ENCODE results near the gene KRT84.

The KRT84 gene

DNA sequence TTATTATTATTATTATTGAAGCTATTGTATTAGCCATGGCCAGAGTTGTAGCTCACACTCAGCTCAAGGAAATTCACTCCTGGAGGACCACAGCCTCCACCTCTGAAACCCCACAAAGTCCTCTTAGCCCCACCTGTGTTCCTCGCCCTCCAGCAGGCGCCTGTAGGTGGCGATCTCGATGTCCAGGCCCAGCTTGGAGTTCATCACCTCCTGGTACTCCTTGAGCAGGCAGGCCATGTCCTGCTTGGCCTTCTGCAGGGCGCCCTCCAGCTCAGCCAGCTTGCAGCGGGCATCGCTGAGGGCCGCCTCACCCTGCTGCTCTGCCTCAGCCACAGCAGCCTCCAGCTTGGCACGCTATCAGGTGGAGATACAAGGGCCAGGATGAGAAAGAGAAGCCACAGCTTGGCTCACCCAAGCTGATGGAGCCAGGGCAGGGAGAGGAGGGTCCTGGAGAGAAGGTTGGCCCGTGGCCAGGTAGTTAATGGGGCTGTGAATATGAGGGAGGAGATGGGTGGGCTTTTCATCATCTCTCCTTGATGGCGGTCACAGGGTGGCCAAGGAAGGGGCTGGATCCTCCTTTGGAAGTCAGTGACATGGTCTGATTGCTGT is 23.2 kb downstream of the KRT84 start:
- DNase-seq (ENCODE audit: low read depth, low spot score), result no peak

DNA sequence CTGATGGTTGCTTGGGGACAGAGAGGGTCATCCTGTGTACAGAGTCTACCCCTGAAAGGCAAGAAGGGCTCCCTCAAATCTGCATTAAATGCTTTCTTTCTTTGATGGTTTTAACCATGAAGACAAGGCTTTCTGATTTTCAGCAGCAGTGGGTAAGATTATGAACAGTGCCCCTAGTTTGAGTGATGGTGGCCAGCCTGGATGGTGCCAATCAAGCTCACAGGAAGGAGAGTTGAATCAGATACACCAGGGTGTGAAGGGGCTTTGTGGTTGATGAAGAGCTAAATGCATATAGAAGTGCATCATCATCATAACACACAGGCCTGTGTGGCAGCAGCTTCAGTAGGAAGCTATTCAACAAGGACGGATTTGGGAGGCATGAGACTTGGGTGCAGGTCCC is 23.9 kb downstream of the KRT84 start:
- DNase-seq (ENCODE audit: low read depth, low spot score), result no peak

DNA sequence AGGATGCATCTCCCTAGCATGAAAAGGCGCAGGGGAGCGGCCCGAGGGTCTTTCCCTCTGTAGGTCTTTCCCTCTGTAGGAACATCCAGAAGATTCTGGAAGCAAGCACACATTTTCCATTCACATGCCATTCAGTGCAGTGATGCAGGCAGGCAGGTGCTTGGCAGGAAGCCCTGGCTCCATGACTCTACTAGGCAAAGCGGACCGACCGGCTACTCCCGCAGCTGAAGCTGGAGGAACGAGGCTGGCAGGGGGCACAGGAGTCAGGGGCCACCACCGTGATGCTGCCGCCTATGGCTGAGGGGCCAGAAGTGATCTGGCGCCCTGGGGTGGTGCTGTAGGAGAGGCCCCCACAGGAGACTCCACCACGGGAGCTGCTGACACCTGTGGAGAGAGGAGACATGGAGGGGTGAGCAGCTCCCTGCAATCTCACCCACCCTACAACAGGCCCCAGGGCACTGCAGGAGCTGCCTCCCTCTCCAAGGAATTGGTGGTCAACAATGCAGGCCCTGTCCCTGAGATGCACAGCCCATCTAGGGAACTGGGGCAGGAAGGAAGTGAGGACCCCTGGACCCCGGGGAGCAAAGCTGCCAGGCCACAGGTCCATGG is 24.7 kb downstream of the KRT84 start:
- no peak for DNase-seq (ENCODE audit: low read depth, low spot score)

DNA sequence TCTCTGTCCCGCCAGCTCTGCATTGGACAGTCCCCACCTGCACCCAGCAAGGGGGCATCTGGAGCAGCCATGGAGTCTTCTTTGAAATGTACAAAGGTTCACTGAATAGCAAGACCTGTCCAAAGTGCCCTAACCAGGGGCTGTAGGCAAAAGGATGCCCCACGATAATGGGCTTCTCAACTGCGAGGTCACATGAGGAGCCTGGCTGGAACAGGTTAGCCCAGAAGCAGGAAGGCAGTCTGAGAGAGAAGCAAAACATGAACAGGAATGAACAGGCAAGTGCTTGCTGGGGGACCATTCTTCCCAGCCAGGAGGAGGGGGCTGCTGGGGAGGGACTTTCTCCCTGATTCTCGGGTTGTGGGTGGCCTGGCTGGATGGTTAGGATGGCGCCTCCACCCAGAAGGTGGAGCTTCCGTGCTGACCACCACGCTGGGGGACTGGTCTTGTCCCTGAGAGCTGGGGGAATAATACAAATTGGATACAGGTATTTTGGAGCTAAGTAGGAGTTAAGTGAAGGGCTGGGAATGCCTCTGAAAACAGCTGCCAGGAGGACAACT is 25.3 kb downstream of the KRT84 start:
- DNase-seq (ENCODE audit: low read depth, low spot score), result no peak

DNA sequence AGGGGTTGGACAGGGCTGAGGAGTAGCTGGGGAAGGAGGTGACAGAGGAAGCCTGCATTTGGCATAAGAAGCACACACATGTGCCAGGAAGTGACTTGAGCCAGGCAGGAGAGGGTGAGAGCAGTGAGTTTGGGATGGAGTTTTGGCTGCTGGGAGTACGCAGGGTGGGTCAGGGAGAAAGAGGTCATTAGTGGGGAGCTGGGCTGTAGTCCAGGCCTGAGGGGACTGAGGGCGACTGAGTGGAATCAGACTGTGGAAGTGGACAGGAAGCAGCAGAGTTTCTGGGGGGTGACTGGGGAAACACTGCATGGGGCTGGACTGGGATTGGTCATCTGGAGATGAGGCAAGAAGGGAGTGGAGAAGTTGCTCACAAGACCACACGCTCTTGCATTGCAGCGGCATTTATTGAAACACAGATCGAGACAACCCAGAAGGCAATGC is 25.8 kb downstream of the KRT84 start:
- no peak for DNase-seq (ENCODE audit: low read depth, low spot score)

DNA sequence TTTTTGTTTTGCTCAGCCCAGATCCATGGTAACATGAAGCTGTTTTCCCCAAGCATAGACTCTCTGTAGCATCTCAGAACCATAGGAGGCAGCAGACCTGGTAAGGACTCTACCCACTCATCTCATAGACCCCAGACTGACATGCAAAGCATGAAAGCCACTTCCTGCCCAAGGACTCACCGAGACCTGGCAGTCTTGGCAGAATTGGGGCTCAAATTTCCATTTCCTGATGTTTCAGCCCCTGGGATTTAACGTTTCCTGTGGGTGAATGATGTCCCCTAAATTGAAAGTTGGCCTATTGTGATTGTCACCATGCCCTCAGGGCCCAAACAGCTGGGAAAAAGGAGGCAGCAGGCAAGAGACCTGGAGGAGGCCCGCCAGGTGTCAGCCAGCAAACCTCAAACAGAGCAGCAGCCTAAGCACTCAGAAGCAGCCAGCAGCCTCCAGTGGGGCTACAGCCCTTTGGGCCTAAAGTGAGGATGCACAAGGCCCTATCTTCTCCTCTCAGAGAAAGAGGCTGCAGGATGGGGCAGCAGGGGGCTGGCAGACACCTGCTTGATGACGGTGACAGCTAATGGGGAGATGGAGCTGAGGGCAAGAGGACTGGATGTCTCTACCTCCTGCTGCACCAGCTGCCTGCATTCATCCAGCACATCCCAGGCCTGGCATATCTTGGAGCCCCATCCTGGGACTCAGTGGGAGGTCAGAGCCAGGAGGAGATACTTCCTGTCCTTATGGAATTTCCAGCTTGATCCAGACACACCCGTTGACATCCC is 26.7 kb downstream of the KRT84 start:
- DNase-seq (ENCODE audit: low read depth, low spot score), result no peak

DNA sequence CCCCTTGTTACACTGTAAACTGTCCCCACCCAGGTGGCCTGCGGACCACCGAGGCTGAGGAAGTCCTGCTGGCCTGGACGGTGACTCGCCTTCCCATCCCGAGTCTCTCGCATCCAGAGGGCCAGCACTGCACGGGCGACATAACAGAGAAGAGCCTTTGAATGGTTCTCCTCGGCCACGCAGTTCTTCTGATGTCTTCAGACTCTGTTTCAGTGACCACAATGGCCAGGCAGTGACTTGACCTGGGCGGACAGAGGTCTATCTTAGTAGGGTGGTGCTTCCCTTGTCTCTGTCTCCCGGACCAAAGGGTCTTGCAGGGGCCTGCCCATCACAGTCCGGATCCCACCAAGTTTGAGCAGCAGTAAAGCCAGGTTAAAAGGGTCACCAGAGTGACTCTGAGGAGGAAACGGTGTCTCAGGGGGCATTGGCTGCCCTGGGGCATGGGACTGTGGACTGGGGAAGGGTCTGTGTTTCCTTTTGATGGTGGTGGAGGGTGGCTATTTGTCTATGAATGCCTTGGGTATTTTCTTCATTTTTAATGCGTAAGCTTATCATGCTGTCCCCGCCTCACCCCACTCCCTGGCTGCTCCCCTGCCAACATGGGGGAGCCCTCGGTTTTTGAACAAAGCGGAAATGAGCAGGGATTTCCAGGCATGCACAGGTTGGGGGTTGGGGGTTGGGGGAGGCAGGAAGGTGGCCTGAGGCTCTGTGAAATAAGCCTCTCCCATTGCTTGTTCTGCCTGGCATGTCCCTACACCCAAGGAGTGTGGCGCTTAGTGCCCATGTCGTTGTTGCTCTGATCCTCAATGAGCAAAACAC is 28.5 kb downstream of the KRT84 start:
- no peak for DNase-seq (ENCODE audit: low read depth, low spot score)

DNA sequence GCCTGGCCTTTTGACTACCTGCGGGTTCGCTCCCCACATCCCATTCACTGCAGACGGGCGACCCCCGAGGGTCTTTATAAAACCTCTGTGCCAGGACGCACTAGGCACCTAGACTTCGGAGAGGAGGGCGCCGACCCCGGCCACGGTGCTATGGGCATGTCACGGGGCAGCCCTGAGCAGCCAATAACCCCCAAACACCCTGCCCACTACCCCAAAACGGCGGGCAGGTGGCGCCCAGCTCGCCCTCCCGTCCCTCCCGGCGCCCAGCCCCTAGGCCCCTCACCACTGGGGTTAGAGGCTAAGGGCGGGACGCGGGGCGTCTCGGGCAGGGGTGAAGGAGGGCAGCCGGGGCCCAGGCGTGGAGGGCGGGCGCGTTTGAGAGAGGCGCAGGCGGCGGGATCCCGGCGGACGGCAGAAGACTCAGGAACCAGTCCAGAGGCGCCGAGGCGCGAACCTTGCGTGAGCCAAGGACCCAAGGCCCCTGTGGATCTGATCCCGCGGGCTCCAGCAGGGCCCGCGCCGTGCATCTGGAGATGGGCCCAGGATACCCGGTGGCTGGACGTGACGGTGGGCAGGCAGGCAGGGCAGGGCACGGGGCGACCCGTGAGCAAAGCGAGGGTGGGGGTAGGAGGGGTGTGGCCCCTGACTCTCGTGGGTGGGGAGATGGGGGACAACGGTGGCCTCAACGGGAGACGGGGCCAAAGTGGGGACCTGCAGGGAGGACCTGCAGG is 29.3 kb downstream of the KRT84 start:
- DNase-seq (ENCODE audit: low read depth, low spot score), result no peak

DNA sequence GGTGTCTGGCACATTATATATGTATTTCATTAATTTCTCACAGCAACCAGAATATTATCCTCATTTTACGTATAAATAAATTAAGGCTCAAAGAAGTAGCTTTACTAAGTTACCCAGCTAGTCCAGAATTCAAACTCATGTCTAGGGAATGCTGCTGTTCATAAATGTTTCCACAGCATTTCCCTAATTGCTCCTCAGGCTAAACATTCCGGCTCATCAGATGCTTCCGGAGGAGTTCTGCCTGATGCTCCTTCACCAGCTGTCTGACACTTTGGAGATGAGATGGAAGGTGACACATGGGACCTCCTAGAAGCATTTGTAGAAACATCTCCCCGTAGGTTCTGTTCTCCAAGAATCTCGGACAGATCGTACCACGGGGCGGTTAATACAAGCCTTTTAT is 30.3 kb downstream of the KRT84 start:
- DNase-seq (ENCODE audit: low read depth, low spot score), result no peak

DNA sequence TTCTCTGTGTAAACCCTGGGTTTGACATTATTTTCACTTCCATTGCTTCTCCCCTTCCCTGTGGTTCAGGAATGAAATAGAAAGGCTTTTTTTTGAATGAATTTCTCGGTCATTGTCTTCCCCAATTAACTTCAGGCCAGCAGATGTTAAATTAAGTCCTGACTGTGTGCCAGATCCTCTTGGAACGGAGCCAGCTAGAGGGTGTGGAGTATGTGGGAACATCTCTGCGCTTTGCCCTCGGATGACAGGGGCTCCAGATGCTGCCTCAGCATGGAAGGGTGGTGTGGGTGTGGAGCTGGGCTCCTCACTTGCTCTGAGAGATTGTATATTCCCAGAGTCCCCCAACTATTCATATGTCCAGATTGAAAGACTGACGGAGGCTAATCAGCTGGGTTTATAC is 31.3 kb downstream of the KRT84 start:
- no peak for DNase-seq (ENCODE audit: low read depth, low spot score)

DNA sequence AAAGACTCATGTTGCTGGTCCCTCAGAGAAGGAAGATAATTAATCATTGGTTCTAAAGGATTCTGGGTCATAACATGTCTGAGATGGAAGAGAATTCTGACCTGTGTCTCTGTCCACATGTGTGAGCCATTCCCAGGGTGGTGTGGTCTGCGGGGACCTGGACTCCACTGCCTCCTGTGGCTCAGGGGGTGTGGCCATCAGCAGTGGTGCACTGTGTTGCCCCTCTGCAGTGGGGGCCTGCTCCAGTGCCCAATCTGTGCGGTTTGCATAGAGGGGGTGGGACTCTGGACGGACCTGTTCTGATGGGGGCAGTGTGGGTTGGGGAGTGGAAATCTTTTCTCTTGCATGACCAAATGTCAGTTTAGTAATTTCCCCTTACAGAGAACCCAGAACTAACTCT is 31.7 kb downstream of the KRT84 start:
- DNase-seq (ENCODE audit: low read depth, low spot score), result no peak

DNA sequence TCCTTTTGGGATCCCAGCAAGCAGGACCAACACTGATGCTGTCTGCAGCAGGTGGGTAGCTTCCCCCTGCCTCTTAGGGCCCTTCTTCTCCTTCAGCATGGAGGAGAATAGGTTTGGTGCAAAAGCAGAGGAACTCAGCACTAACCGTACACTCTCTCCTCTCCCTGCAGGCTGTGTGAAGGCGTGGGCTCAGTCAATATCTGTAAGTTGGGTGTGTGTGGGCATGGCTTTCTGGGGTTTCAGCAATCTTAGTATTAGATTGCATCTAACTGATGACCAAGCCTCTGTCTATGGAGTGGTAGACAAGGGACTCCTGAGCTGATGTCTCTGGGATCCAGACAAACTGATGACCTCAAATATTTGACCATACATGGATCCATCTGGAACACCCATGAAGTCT is 32.5 kb downstream of the KRT84 start:
- no peak for DNase-seq (ENCODE audit: low read depth, low spot score)

DNA sequence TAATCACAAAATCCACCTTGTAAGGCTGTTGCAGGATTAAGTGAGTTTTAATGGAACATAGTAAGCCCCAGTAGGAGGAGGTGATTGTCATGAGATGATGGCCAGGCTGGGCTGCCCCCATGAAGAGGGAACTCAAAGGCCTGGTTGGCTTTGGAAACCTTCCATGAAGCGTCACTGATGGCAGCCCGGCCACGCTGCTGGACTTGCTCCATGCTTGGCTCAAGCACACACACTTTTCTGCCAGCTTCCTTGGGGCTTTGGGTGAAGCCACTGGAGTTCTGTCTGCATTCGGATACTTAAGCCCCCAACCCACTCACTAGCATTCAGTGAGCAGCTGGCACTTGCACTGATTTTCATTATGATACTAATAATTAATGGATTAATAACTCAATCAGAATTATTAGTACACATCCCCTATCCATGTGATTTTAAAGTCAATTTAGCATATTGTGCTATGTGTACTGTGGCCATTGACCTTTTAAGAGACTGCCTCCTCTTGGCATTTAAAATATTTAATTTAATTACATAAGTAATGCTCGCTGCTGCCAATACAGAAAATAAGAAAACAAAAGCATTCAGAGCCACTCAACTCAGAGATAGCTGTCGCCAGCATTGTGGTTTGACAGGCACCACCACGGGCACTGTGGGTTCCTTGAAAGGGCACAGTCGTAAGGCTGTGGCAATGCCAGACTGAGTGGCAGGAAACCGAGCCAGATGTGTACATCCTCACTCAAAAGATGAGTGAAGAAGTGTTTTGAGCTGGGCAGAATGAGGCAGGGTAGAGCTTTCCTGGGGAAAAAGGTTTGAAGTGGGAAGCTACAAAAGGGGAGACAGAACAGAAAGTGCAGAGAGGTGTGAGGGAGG is 34.0 kb downstream of the KRT84 start:
- DNase-seq (ENCODE audit: low read depth, low spot score), result peak; percentile 2

DNA sequence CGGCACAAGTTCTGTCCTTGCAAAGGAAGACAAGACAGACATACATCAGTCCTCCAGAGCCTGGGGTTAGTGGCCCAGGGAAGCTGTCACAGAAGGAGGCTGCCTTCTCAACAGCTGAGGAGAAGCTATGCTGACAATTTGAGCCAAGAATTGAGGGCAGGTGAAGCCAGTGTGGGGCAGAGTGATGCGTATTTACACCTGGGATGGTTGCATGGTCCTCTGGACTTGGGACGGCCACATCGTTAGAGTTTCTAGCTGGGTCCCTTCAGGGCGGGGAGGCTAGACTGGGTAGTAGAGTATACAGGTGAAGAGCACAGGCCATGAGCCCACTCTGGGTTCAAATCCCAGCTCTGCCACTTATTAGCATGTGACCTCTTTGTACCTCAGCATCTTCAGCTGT is 34.7 kb downstream of the KRT84 start:
- no peak for DNase-seq (ENCODE audit: low read depth, low spot score)

DNA sequence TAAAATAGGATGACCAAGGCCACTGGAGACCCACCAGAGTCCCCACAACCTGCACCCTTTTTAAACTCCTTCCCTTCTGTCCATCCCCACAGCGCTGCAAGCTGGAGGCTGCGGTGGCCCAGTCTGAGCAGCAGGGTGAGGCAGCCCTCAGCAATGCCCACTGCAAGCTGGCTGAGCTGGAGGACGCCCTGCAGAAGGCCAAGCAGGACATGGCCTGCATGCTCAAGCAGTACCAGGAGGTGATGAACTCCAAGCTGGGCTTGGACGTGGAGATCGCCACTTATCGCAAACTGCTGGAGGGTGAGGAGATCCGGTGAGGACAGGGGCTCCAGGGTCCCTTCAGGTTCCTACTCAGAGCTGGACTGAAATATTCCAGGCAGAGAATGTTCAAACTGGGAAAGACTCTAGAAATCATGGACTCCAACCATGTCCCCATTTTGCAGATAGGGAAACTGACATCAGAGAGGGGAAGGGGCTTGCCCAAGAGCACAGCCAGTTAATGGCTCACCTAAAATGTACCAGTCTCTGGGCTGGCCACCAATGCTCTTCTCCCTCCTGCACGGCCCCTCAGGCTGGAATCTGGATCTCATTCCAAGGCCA is 35.3 kb downstream of the KRT84 start:
- DNase-seq (ENCODE audit: low read depth, low spot score), result no peak

DNA sequence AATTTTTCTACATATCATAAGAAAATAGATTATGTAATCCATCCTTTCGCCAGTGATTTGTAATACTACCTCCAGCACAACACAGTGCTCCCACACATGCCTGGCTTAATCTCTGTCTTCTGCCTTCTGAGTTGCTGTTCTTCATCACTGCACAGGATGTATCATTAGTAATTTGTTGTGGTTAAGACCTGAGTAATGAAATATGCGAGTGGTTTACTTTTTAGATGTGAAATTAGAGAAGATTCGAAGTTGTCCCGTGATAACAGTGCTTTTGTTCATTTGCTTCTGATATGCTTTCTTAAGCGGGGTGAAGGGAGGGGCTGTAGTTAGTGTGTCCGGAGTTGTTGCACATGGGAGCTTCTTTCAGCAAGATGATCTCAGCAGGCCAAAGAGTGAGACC is 36.3 kb downstream of the KRT84 start:
- DNase-seq (ENCODE audit: low read depth, low spot score), result no peak

DNA sequence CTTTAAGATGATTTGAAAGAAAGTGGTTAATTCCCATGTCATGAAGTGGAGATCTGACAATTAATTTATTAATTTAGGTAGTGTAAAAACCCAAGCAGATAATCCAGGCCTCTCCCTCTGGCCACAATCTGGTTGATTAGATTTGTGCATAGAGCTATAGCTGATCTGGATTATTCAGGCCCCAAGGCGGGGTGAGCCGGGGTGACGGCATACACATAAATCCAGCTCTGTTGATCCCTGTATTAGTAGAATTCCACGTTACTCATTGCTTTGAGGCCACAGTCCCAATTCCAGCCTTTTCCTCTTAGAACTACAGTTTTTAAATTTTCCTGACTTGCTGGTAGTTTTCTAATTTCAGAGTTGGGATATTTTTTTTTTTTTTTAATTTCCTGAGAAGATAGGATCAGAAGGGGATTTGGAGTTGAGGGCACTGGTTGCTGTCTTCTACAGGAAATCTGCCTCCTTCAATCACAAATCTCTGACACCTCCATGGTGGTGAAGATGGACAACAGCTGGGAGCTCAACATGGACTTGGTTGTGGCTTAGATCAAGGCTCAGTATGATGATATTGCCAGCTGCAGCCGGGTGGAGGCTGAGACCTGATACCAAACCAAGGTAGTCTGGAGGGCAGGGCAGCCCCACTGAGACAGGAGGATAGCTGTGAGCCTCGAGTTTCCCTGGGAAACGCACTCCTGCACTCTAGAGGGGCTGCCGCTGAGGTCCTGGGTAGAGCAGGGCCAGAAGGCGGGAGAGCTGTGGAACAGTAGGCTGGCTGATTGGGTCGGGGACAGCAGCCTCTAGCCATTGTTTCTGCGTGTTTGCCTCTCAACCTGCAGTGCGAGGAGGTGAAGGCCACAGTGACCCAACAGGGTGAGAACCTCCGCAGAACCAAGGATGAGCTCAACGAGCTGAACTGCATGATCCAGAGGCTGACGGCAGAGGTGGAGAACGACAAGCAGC is 37.6 kb downstream of the KRT84 start:
- no peak for DNase-seq (ENCODE audit: low read depth, low spot score)

DNA sequence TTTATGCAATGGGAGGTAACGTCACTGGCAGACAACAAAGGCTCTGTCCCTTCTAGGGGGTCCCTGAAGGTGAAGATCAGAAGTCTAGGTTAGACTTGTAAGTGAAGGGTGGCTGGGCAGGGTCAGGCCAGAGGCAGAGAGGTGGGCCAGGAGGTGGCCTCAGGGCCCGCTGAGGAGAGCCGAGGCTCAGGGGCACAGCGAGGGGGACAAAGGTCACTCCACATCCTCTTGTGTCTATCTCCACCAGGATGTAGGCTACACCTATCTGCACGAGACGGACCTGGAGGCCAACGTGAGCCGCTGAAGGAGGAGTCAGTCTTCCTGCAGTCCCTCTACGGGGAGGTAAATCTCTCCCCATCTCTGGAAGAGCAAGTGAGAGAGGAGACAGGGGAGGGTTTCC is 38.4 kb downstream of the KRT84 start:
- DNase-seq (ENCODE audit: low read depth, low spot score), result no peak

DNA sequence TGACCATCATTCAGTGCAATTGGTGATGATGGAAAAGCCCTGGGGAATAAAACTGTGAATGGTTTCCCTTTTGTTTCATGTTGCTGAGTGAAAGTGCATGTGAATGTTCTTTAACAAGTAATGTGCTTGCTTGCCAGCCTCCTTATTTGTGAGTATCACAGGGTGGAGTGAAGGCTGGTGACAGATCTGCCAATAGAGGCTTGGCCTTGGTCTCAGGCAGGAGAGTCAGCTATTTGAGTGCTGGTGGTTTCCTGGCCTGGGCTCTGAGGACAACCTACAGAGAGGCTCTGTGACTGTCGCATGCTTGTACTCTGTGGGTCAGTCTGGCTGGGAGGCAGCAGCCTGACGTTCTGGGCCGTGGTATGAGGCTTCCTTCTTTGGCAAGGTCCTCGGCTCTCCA is 38.9 kb downstream of the KRT84 start:
- no peak for DNase-seq (ENCODE audit: low read depth, low spot score)

Measured in activated CD4-positive, CD25-positive, alpha-beta regulatory T cell treated with anti-CD3 and anti-CD28 coated beads, Interleukin-2, amount 50 U/mL, for 16 hours (primary cell).